ENCODE measurements around the gene PIGQ.
A peak's percentile ranks its signal among the peaks of the same experiment; 100 is the strongest.

PIGQ gene

DNA sequence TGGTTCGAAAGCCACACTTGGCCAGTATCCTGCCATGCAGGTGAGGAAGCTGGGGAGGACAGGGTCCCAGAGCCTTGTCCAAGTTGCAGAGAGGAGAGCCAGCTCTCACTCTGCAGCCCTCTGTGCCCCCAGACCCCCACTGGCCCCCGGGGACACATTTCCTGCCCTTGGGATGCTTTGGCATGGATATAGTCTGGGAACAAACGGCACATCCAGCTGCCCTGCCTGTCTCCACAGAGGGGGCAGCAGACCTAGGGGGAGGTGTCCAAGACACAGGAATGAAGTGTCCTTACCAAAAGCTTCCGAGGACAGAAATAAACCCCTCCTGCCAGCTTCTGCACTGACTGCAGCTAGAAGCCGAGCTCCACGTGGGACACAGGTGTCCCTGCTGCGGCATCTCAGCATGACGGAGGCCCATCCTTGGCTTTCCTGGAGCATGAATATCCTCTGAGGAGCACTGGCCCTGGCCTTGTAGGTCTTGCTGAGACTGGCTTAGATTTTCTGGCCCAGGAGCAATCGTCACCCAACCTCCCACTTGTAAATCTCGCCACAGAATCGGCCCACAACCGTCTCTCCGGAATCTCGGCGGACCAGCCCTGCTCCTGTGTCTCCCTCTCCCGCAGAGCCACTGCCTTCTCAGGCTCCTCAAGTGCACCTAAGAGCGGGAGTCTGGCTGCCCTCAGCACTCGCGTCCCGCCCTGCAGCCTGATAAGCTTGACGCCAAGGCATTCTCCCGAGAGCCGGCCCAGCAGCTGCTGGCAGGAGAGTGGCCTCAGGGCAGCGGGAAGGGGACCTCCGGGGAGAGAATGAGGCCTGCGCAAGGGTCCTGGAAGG is 43.4 kb upstream of the PIGQ start:
- H3K4me3 ChIP-seq (ENCODE audit: low read length in 2 of 2) = peak overlapping the region; percentile 70 to 86
- peak overlapping the region; percentile 83 to 84 for H3K9ac ChIP-seq (ENCODE audit: low read depth in 1 of 2, low read length in 2 of 2)
- peak overlapping the region; percentile 95 to 96 for H3K27ac ChIP-seq (ENCODE audit: low read depth in 2 of 2, low read length in 2 of 2)
- H3K27me3 ChIP-seq (ENCODE audit: control insufficient read depth in 2 of 2, insufficient read depth in 2 of 2, low read length in 2 of 2) = no peaks in the 10 kb centered on the region
- peaks cover 39 to 50% of the 10 kb centered on the region in 2 donors for H3K4me1 ChIP-seq (ENCODE audit: control insufficient read depth in 2 of 2, insufficient read depth in 2 of 2, low read length in 2 of 2)
- H3K9me3 ChIP-seq (ENCODE audit: control insufficient read depth in 2 of 2, low read length in 2 of 2) = no peaks in the 10 kb centered on the region
- H3K36me3 ChIP-seq (ENCODE audit: control insufficient read depth in 2 of 2, insufficient read depth in 2 of 2, low read length in 2 of 2) = peaks cover 0 to 8% of the 10 kb centered on the region in 2 donors

DNA sequence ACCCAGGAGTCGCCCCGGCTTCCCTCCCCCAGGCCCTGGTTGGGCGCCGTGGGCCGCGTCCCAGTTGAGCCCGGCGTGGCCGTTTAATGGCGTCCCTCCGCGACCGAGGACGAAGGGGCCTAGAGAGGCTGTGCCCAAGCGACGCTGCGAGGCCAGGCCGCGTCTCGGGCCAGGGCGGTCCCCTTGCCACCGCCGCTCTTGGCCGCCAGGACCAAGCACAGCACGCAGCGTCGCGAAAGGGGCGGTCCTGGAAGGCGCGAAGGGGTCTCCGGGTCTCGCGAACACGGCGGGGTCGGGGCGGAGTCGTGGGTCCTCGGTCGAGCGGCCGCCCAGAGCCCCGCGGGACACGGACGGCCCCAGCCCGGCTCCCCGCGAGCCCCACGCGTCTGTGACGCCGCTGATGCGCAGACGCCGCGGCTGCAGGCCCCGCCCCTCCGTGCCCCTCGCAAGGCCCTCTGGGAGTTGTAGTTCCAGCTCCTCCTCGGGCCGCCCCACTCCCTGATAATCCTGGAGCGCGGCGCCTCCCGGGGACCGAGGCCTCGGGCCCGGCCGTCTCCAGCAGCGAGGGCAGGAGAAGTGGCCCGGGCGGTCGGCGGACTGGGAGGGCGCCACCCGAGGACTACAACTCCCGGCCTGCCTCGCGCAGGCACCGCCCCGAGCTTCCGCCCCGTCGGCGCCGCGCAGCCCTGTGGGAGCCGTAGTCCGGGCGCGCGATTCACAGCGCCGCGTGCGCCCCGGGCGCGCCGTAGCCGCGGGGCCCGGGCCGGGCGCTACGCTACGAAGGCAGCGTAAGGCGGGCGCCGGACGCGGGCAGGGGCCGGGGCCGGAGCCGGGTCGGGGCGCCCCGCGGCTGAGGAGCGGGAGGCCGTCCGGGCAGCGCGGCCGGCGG is 42.5 kb upstream of the PIGQ start, which contains the start of gene CAPN15:
Gene CAPN15, plus strand, starts transcription at position 698 of the 889 bp plus-strand sequence. CDS start 19,127 bp downstream, outside the sequence.
- Histone ChIP-seq H3K9ac (ENCODE audit: low read depth in 1 of 2, low read length in 2 of 2) (peak within 1 kb of the TSS; percentile 90 to 94), H3K36me3 (ENCODE audit: control insufficient read depth in 2 of 2, insufficient read depth in 2 of 2, low read length in 2 of 2) (peaks cover 0 to 8% of the 10 kb centered on the region in 2 donors), H3K27me3 (ENCODE audit: control insufficient read depth in 2 of 2, insufficient read depth in 2 of 2, low read length in 2 of 2) (no peaks in the 10 kb centered on the region), H3K4me3 (ENCODE audit: low read length in 2 of 2) (peak within 1 kb of the TSS; percentile 84 to 87), H3K9me3 (ENCODE audit: control insufficient read depth in 2 of 2, low read length in 2 of 2) (no peaks in the 10 kb centered on the region), H3K27ac (ENCODE audit: low read depth in 2 of 2, low read length in 2 of 2) (peak within 1 kb of the TSS; percentile 97 to 98), H3K4me1 (ENCODE audit: control insufficient read depth in 2 of 2, insufficient read depth in 2 of 2, low read length in 2 of 2) (peaks cover 36 to 46% of the 10 kb centered on the region in 2 donors)

DNA sequence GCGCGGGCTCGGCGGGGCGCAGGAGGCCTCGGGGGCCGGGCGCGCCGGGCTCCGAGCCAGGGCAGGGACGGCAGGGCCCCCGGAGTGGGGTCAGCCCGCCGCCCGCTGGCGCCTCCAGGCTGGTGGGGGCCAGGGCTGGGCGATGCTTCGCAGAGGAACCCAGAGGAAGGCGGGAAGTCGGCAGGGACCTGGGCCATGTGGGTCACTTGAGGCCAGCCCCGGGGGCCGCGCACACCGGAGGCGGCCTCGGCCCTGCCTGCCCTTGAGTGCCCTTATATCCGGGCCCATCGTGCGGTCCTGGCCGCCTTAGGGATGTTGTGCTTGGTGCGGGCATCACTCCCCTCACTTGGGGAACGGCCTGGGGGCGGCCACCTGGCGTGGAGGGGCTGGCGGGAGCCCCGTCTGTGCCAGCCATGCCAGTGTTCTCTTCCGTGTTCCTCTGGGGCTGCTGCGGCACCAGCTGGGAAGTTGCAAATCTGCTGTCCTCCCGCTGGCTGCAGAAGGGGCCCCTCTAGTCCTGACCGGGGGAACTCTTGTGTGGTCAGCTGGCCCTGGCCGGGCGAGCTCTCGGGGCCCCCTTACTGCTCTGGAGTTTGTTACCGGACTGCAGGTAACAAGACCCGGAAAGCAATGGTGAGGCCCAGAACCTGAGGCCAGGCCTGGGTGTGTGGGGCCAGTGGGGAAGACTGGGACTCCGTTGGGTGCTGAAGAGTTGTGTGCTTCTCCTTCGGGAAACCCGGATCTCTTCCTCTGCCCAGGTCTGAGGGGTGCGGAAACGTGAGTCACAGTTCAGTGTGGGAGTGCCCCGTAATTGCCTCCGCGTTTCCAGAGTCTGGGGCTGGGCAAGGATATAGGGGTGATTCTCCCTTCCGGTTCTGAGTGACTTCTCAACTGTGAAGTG is 41.4 kb upstream of the PIGQ start:
- Histone ChIP-seq H3K27me3 (ENCODE audit: control insufficient read depth in 2 of 2, insufficient read depth in 2 of 2, low read length in 2 of 2) (no peaks in the 10 kb centered on the region), H3K4me1 (ENCODE audit: control insufficient read depth in 2 of 2, insufficient read depth in 2 of 2, low read length in 2 of 2) (peaks cover 38 to 49% of the 10 kb centered on the region in 2 donors), H3K9ac (ENCODE audit: low read depth in 1 of 2, low read length in 2 of 2) (peak overlapping the region; percentile 90 to 94), H3K27ac (ENCODE audit: low read depth in 2 of 2, low read length in 2 of 2) (peak overlapping the region; percentile 97 to 98), H3K9me3 (ENCODE audit: control insufficient read depth in 2 of 2, low read length in 2 of 2) (no peaks in the 10 kb centered on the region), H3K36me3 (ENCODE audit: control insufficient read depth in 2 of 2, insufficient read depth in 2 of 2, low read length in 2 of 2) (peaks cover 0 to 8% of the 10 kb centered on the region in 2 donors), H3K4me3 (ENCODE audit: low read length in 2 of 2) (peak overlapping the region; percentile 84 to 87)

DNA sequence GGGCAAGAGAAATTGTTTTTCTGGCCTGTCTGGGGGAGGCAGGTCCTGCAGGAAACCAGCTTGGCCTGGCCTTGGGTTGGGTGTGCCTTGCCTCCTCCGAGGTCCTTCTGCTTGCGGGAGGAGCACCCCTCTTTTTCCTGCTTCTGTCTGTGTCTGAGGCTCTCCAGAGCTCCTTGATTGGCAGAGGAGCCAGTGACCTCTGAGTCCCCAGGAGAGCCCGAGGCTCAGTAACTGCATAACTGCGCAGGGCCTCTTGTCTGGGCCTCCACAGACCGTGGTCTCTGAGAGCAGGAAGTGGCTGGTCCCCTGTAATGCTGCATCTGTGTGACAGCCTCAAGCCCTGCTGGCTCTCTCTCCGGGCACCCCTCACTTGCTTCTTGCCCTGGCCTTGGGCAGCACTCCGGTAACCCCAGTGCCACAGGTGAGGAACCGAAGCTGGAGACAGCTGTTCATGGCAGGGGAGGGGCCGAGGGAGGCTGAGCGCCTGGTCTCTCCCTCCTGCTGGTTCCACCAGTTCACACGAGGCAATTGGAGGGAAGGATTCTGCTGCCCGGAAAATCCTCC is 40.7 kb upstream of the PIGQ start:
- no peaks in the 10 kb centered on the region for H3K27me3 ChIP-seq (ENCODE audit: control insufficient read depth in 2 of 2, insufficient read depth in 2 of 2, low read length in 2 of 2)
- peak overlapping the region; percentile 84 to 87 for H3K4me3 ChIP-seq (ENCODE audit: low read length in 2 of 2)
- H3K9me3 ChIP-seq (ENCODE audit: control insufficient read depth in 2 of 2, low read length in 2 of 2) = no peaks in the 10 kb centered on the region
- peaks cover 39 to 55% of the 10 kb centered on the region in 2 donors for H3K4me1 ChIP-seq (ENCODE audit: control insufficient read depth in 2 of 2, insufficient read depth in 2 of 2, low read length in 2 of 2)
- H3K9ac ChIP-seq (ENCODE audit: low read depth in 1 of 2, low read length in 2 of 2) = peak overlapping the region; percentile 90 to 94
- peaks cover 0 to 8% of the 10 kb centered on the region in 2 donors for H3K36me3 ChIP-seq (ENCODE audit: control insufficient read depth in 2 of 2, insufficient read depth in 2 of 2, low read length in 2 of 2)
- peak overlapping the region; percentile 97 to 98 for H3K27ac ChIP-seq (ENCODE audit: low read depth in 2 of 2, low read length in 2 of 2)

DNA sequence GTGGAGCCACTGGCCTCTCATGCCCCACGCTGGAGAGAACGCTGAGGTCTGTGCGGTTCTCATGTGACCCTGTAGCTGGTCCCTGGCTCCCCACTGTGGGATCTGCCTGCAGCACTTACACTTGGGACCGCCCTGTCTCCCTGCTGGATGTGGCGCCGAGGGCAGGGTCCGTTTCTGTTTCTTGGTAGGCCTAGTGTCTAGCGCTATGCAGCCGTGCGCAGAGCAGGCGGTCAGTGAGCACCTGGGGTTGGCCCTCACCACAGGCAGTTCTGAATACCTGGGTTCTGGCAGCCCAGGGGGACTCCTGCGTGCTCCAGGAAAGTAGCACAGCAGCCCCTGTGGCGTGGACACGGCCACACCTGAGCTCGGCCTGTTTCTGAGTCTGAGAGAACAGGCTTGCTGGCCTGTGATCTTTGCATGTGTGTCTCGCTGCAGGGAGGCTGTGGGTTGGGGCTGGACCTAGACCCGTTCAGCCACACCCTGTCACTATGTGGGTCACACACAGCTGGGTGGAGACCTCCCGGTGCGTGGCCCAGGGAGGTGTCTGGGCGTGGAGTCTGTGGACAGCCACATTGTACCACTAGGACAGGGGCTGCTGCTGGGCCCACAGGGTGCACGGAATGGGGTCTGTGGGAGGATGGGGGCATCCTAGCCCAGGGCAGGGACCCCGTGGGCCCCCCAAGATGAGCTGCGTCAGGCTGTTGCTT is 39.5 kb upstream of the PIGQ start:
- Histone ChIP-seq H3K36me3 (ENCODE audit: control insufficient read depth in 2 of 2, insufficient read depth in 2 of 2, low read length in 2 of 2) (peaks cover 0 to 5% of the 10 kb centered on the region in 2 donors), H3K4me3 (ENCODE audit: low read length in 2 of 2) (peak overlapping the region; percentile 84 to 87), H3K27me3 (ENCODE audit: control insufficient read depth in 2 of 2, insufficient read depth in 2 of 2, low read length in 2 of 2) (no peaks in the 10 kb centered on the region), H3K9ac (ENCODE audit: low read depth in 1 of 2, low read length in 2 of 2) (peak overlapping the region; percentile 90 to 94), H3K9me3 (ENCODE audit: control insufficient read depth in 2 of 2, low read length in 2 of 2) (no peaks in the 10 kb centered on the region), H3K27ac (ENCODE audit: low read depth in 2 of 2, low read length in 2 of 2) (peak overlapping the region; percentile 97 to 98), H3K4me1 (ENCODE audit: control insufficient read depth in 2 of 2, insufficient read depth in 2 of 2, low read length in 2 of 2) (peaks cover 47 to 61% of the 10 kb centered on the region in 2 donors)

DNA sequence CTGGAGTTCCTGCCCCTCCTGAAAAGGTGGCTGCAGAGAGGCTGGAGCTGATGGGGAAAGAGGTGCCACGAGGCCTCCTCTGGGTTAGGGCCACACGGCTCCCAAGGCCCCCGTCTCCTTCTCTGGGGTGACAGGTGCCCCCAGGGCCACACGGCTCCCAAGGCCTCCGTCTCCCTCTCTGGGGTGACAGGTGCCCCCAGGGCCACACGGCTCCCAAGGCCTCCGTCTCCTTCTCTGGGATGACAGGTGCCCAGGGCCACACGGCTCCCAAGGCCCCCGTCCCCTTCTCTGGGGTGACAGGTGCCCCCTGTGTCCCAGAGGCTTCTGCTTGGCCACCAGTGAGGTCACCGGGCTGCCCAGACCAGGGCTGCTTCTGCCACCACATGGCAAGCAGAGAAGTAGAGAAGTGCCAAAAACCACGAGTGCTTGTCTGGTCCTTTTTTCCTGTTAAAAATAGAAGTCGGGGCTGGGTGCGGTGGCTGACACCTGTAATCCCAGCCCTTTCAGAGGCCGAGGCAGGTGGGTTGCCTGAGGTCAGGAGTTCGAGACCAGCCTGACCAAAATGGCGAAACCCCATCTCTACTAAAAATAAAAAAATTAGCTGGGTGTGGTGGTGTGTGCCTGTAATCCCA is 38.2 kb upstream of the PIGQ start:
- Histone ChIP-seq H3K9me3 (ENCODE audit: control insufficient read depth in 2 of 2, low read length in 2 of 2) (no peaks in the 10 kb centered on the region), H3K4me1 (ENCODE audit: control insufficient read depth in 2 of 2, insufficient read depth in 2 of 2, low read length in 2 of 2) (peaks cover 39 to 57% of the 10 kb centered on the region in 2 donors), H3K27ac (ENCODE audit: low read depth in 2 of 2, low read length in 2 of 2) (no peak overlapping the region), H3K4me3 (ENCODE audit: low read length in 2 of 2) (no peak overlapping the region), H3K9ac (ENCODE audit: low read depth in 1 of 2, low read length in 2 of 2) (no peak overlapping the region), H3K27me3 (ENCODE audit: control insufficient read depth in 2 of 2, insufficient read depth in 2 of 2, low read length in 2 of 2) (no peaks in the 10 kb centered on the region), H3K36me3 (ENCODE audit: control insufficient read depth in 2 of 2, insufficient read depth in 2 of 2, low read length in 2 of 2) (peaks cover 0 to 4% of the 10 kb centered on the region in 2 donors)

DNA sequence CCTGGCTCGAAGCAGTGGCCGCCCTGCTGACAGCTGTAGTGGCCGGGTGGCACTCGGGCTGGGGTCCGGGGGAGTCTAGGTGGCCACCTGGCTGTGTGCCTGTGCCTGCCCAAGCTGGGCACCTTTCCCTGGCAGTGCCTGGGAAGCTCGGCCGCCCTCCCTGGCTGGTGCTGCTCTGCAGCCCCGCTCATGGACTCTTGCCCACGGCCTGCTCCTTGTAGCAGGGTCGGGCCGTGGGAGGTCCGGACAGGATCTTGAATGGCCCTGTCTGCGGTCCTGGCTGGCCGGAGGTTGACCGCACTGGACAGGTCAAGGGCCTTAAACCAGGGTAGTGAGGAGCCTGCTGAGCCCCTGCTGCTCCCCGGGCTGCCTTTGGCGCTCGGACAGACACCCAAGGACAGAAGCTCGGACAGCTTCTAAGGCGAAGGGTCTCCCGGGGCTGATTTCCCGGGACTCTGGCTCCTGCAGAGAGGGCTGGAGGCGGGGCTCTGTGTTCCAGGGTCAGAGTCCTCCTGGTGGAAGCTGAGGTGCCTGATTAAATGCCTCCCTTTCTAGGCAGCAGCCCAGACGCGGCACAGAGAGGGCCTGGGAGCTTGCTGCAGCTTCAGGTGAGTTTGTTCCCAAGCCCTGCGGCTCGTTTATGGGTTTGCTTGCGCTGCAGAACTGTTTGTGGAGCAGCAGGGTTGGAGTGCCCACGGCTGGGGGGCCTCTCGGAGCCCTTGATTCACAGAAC is 36.2 kb upstream of the PIGQ start:
- Histone ChIP-seq H3K9ac (ENCODE audit: low read depth in 1 of 2, low read length in 2 of 2) (peak overlapping the region; percentile 68 to 80), H3K4me1 (ENCODE audit: control insufficient read depth in 2 of 2, insufficient read depth in 2 of 2, low read length in 2 of 2) (peaks cover 37 to 54% of the 10 kb centered on the region in 2 donors), H3K27me3 (ENCODE audit: control insufficient read depth in 2 of 2, insufficient read depth in 2 of 2, low read length in 2 of 2) (no peaks in the 10 kb centered on the region), H3K9me3 (ENCODE audit: control insufficient read depth in 2 of 2, low read length in 2 of 2) (no peaks in the 10 kb centered on the region), H3K27ac (ENCODE audit: low read depth in 2 of 2, low read length in 2 of 2) (peak overlapping the region; percentile 92 to 95), H3K4me3 (ENCODE audit: low read length in 2 of 2) (peak overlapping the region; percentile 52 to 58), H3K36me3 (ENCODE audit: control insufficient read depth in 2 of 2, insufficient read depth in 2 of 2, low read length in 2 of 2) (peaks cover 7 to 18% of the 10 kb centered on the region in 2 donors)

DNA sequence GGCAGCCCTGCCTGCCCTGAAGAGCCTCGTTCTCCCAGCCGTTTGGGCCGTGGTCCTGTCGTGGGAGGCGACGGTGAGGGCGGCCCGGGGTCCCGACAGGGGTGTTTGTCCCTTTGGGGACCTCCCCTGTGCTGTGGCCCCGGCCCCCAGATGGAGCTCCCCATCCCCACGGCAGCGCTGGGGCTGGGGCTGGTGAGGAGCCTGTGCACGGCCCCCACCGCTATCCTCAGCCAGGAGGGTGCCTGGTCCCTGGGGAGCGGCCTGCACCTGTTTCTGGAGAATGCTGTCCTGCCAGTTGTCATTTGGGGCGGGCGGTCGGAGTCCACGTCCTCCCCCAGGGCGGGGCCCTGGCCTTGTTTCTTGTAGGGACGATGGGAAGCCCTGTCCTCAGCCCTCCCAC is 35.6 kb upstream of the PIGQ start:
- Histone ChIP-seq H3K27me3 (ENCODE audit: control insufficient read depth in 2 of 2, insufficient read depth in 2 of 2, low read length in 2 of 2) (no peaks in the 10 kb centered on the region), H3K36me3 (ENCODE audit: control insufficient read depth in 2 of 2, insufficient read depth in 2 of 2, low read length in 2 of 2) (peaks cover 7 to 20% of the 10 kb centered on the region in 2 donors), H3K9ac (ENCODE audit: low read depth in 1 of 2, low read length in 2 of 2) (peak overlapping the region; percentile 60 to 80), H3K27ac (ENCODE audit: low read depth in 2 of 2, low read length in 2 of 2) (peak overlapping the region; percentile 92 to 95), H3K4me3 (ENCODE audit: low read length in 2 of 2) (peak overlapping the region; percentile 58 to 62), H3K4me1 (ENCODE audit: control insufficient read depth in 2 of 2, insufficient read depth in 2 of 2, low read length in 2 of 2) (peaks cover 33 to 49% of the 10 kb centered on the region in 2 donors), H3K9me3 (ENCODE audit: control insufficient read depth in 2 of 2, low read length in 2 of 2) (no peaks in the 10 kb centered on the region)
